Muscle layer of duodenum (tissue), 2 donors: ENCODE measurements around the gene CORIN.
"Not testable (repeated sequence)": the region's sequence is repeated elsewhere in the genome, so short reads cannot be mapped to it uniquely, and the experiment has no call there.

Source experiments
- H3K27ac ChIP-seq: one replicate; pipeline ENCODE4 v1.7.0; 2013; ENCODE audit warnings: mild to moderate bottlenecking, low read length
- H3K27me3 ChIP-seq: one replicate; pipeline ENCODE4 v1.7.0; 2013; ENCODE audit warnings: low read depth, mild to moderate bottlenecking, control low read depth, low read length
- H3K36me3 ChIP-seq, 2 donors: one replicate each; pipeline ENCODE4 v1.7.0; 2013; ENCODE audit warnings: low read length in 2 of 2, control low read depth in 1 of 2, mild to moderate bottlenecking in 1 of 2; ENCODE audit not compliant: insufficient read depth in 2 of 2, control insufficient read depth in 1 of 2
- H3K4me1 ChIP-seq, 2 donors: one replicate each; pipeline ENCODE4 v1.7.0; 2013; ENCODE audit warnings: low read length in 2 of 2, mild to moderate bottlenecking in 2 of 2, control low read depth in 1 of 2, moderate library complexity in 1 of 2; ENCODE audit not compliant: insufficient read depth in 2 of 2, control insufficient read depth in 1 of 2
- H3K4me3 ChIP-seq, 2 donors: one replicate each; pipeline ENCODE4 v1.7.0; 2013; ENCODE audit warnings: low read length in 2 of 2, low read depth in 1 of 2, mild to moderate bottlenecking in 1 of 2
- H3K9me3 ChIP-seq, 2 donors: one replicate each; pipeline ENCODE4 v1.7.0; 2013; ENCODE audit warnings: low read length in 2 of 2, control low read depth in 1 of 2, mild to moderate bottlenecking in 1 of 2; ENCODE audit not compliant: control insufficient read depth in 1 of 2
- donor health status: healthy.

The CORIN gene

DNA sequence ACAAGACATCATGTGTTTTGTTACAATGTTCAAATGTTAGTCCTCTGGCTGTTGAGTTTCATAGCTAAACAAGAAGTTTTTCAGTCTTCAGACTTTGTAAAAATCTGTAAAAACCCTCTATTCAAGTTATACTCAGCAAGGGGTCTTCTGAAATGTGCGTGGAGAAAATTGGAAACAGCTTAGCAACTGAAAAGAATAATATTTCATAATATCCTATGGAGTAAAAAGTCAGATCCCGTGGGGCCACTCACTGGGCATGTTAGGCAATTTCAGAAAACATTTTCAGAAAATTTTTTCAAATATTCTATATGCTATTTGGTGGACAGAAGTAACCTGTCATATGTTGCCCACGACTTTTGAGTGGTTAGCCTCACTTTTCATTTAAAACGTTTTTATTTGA, 118.3 kb downstream of the CORIN start:
- no peak overlapping the region for H3K4me3 ChIP-seq
- no peak overlapping the region for H3K27ac ChIP-seq
- no peaks in the 10 kb centered on the region for H3K27me3 ChIP-seq
- H3K36me3 ChIP-seq, result no peaks in the 10 kb centered on the region
- no peaks in the 10 kb centered on the region for H3K9me3 ChIP-seq
- no peaks in the 10 kb centered on the region for H3K4me1 ChIP-seq

GRCh38 chr4:47718696-47719095, 119.2 kb downstream of the CORIN start:
- Histone ChIP-seq H3K4me1 (no peaks in the 10 kb centered on the region), H3K36me3 (no peaks in the 10 kb centered on the region), H3K27me3 (no peaks in the 10 kb centered on the region), H3K4me3 (no peak overlapping the region), H3K9me3 (no peaks in the 10 kb centered on the region), H3K27ac (no peak overlapping the region)

GRCh38 chr4:47717188-47717587, 120.7 kb downstream of the CORIN start:
- no peaks in the 10 kb centered on the region for H3K27me3 ChIP-seq
- H3K36me3 ChIP-seq, result no peaks in the 10 kb centered on the region
- H3K4me1 ChIP-seq, result no peaks in the 10 kb centered on the region
- H3K9me3 ChIP-seq, result no peaks in the 10 kb centered on the region
- H3K4me3 ChIP-seq, result no peak overlapping the region
- no peak overlapping the region for H3K27ac ChIP-seq

- Histone ChIP-seq H3K4me3 (no peak overlapping the region), H3K27ac (no peak overlapping the region), H3K9me3 (no peaks in the 10 kb centered on the region), H3K27me3 (no peaks in the 10 kb centered on the region), H3K4me1 (no peaks in the 10 kb centered on the region), H3K36me3 (no peaks in the 10 kb centered on the region)
These were observed 122.0 kb downstream of the CORIN start for GRCh38 chr4:47715716-47716416.

GRCh38 chr4:47714269-47714668, 123.6 kb downstream of the CORIN start:
- Histone ChIP-seq H3K4me3 (no peak overlapping the region), H3K4me1 (no peaks in the 10 kb centered on the region), H3K36me3 (no peaks in the 10 kb centered on the region), H3K27me3 (no peaks in the 10 kb centered on the region), H3K27ac (no peak overlapping the region), H3K9me3 (no peaks in the 10 kb centered on the region)

DNA sequence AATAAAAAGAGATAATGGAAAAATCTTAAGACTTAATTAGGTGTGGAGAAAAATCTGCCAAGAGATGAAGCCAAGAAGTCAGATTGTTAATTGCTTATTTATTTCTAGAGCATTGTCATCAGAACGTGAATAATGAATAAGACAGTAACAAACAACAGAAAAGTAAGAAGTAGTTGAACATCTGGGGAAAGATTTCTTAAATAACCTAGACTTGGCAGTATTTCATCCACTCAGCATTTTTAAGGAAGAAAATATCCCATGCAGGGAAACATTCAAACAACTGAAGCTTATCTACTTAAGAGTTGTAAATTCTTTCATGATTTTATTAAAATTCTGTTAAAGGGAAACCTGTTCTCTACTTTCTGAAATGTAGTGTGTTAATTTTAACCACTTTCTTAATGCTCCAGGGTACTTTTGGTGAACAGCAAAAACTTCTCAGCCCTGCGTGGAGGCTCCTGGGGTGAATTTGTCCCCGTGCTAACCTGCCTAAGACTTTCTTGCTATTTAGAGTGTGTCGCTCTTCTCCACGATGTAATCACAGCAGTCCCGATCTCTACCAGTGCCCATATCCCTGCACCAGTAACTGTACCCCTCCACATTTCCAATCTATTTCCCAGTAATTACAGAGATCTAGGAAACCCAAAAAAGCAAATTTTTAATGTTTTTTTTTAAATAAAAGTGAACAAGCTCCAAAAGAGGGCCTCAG, 124.6 kb downstream of the CORIN start:
- Histone ChIP-seq H3K27ac (no peak overlapping the region), H3K27me3 (no peaks in the 10 kb centered on the region), H3K4me3 (no peak overlapping the region), H3K9me3 (no peaks in the 10 kb centered on the region), H3K4me1 (no peaks in the 10 kb centered on the region), H3K36me3 (no peaks in the 10 kb centered on the region)

DNA sequence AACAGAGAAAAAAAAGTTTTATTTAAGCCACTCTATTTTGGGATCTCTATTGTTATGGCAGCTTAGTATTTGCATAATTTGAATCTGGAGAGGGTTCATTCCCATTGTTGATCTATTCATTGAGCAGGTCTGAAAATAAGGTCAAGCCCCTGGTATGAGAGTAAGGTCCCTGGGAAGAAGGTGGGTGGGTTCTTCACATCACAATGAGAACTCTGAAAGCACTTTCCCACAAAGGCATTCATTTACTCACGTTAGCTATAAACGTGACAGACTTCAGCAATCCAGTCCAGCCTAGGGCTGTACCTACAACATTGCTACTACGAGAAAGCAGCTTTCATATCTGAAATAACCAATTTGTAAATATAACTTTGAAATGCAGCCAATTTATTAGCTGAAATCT, 126.2 kb downstream of the CORIN start:
- Histone ChIP-seq H3K4me1 (no peaks in the 10 kb centered on the region), H3K36me3 (no peaks in the 10 kb centered on the region), H3K4me3 (no peak overlapping the region), H3K27ac (no peak overlapping the region), H3K9me3 (no peaks in the 10 kb centered on the region), H3K27me3 (no peaks in the 10 kb centered on the region)

DNA sequence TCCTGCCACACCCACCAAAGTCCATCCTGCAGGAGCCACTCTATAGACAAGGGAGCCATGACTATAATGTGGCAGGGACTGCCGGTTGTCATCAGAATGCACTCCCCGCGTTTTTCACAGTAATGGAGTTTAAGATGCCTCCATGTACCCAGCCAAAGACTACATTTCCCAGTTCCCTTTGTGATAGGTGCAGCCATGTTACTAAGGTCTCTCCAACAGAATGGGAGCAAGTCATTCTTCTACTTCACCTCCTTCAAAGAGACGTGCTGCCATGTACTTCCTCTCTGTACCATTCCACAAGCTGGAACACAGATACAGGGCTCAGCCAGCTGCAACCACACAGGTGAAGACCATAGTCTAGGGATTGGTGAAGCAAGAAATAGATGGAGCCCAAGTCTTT, 126.7 kb downstream of the CORIN start:
- no peaks in the 10 kb centered on the region for H3K4me1 ChIP-seq
- H3K27ac ChIP-seq, result no peak overlapping the region
- no peaks in the 10 kb centered on the region for H3K27me3 ChIP-seq
- no peaks in the 10 kb centered on the region for H3K9me3 ChIP-seq
- H3K4me3 ChIP-seq, result no peak overlapping the region
- no peaks in the 10 kb centered on the region for H3K36me3 ChIP-seq

DNA sequence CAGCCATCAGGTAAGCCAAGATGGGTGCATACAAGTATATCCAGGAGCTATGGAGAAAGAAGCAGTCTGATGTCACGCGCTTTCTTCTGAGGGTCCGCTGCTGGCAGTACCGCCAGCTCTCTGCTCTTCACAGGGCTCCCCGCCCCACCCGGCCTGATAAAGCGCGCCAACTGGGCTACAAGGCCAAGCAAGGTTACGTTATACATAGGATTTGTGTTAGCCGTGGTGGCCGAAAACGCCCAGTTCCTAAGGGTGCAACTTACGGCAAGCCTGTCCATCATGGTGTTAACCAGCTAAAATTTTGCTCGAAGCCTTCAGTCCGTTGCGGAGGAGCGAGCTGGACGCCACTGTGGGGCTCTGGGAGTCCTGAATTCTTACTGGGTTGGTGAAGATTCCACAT, 131.5 kb downstream of the CORIN start:
- not testable (repeated sequence) for H3K36me3 ChIP-seq, H3K27ac ChIP-seq, H3K4me3 ChIP-seq

DNA sequence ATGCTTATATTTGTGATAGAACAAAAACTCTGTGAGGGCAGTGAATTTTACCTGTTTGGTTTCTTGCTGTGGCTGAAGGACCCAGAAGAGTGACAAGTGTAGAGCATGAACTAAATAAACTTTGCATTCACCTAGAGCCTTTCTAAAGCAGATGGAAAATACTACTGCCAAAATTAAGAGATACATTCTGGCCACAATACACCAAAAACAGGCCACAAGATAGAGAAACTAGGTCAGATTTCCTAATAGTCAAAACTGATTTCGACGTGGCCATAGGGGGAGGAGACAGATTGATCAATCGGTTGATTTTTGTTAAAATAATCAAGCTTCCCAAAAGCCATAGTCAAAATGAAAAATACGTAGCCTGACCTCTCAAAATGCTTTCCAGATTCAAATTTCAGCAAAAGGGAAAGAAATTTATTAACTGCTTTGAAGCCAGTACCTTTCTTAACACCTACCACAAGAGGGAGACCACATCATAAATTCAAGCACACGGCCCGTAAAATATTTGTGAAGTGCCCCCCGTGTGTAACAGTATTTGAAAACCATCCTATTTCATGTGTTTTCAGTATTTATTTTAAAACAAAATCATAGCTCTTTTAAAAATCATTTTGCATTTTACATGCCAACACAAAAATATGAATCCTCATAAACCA, 132.4 kb downstream of the CORIN start:
- H3K4me3 ChIP-seq, result no peak overlapping the region
- H3K27me3 ChIP-seq, result no peaks in the 10 kb centered on the region
- H3K9me3 ChIP-seq, result no peaks in the 10 kb centered on the region
- H3K27ac ChIP-seq, result no peak overlapping the region
- H3K4me1 ChIP-seq, result no peaks in the 10 kb centered on the region
- no peaks in the 10 kb centered on the region for H3K36me3 ChIP-seq

More for the DNA sequence above, 131.5 kb downstream of the CORIN start:
- H3K9me3 ChIP-seq, H3K27me3 ChIP-seq, H3K4me1 ChIP-seq: not testable (repeated sequence)

DNA sequence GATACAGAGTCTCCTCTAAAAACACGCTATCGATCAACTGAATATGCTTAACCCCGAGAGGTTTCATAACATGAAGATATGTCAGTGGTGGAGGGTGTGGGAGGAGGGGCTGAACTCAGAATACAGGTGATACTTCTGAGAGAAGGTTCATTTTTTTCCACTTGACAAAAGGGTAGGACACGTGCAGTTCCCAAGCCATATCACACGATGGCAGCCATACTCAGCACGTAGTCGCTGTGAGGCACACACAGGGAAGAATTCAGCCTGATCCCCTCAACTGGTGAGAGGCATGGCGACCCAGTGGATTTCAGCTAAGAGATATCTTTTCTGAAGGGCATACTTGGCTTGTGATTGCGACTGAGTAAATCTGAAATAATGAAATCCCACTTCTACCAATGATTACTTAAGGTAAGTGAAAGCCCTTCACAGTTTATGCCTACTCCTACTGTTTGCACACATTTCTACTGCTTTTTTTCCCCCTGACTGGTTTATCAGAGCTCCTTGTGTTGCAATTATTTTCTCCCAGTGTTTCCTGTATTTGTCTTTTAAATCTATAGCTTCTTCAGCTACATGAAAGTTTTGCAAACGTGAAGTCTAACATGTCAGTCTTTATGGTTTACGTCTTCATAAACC, 133.1 kb downstream of the CORIN start:
- Histone ChIP-seq H3K27ac (no peak overlapping the region), H3K4me1 (no peaks in the 10 kb centered on the region), H3K36me3 (no peaks in the 10 kb centered on the region), H3K4me3 (no peak overlapping the region), H3K9me3 (no peaks in the 10 kb centered on the region), H3K27me3 (no peaks in the 10 kb centered on the region)
